AG10803 (cell line): ENCODE results near the gene EDC4.
"Not testable (repeated sequence)": the region's sequence is repeated elsewhere in the genome, so short reads cannot be mapped to it uniquely, and the experiment has no call there.

Source experiments
- DNase-seq: peaks from one replicate; pipeline ENCODE4 v3.0.0; 2010; ENCODE audit warnings: low read depth
- H3K4me3 ChIP-seq: 2 replicates; pipeline ENCODE4 v1.5.1; 2011; ENCODE audit warnings: mild to moderate bottlenecking, low read length, control low read depth
- TF ChIP-seq, protein P1 (sequence below): conservative IDR thresholded peaks from 2 replicates; pipeline ENCODE4 v1.5.1; 2011; ENCODE audit warnings: mild to moderate bottlenecking, low read length, control low read depth, inconsistent platforms

EDC4 gene

DNA sequence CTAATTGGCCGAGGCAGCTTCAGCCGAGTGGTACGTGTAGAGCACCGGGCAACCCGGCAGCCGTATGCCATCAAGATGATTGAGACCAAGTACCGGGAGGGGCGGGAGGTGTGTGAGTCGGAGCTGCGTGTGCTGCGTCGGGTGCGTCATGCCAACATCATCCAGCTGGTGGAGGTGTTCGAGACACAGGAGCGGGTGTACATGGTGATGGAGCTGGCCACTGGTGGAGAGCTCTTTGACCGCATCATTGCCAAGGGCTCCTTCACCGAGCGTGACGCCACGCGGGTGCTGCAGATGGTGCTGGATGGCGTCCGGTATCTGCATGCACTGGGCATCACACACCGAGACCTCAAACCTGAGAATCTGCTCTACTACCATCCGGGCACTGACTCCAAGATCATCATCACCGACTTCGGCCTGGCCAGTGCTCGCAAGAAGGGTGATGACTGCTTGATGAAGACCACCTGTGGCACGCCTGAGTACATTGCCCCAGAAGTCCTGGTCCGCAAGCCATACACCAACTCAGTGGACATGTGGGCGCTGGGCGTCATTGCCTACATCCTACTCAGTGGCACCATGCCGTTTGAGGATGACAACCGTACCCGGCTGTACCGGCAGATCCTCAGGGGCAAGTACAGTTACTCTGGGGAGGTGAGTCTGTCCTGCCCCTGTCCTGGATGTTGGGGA, 36.3 kb downstream of the EDC4 start:
- TF ChIP-seq, protein P1, sequence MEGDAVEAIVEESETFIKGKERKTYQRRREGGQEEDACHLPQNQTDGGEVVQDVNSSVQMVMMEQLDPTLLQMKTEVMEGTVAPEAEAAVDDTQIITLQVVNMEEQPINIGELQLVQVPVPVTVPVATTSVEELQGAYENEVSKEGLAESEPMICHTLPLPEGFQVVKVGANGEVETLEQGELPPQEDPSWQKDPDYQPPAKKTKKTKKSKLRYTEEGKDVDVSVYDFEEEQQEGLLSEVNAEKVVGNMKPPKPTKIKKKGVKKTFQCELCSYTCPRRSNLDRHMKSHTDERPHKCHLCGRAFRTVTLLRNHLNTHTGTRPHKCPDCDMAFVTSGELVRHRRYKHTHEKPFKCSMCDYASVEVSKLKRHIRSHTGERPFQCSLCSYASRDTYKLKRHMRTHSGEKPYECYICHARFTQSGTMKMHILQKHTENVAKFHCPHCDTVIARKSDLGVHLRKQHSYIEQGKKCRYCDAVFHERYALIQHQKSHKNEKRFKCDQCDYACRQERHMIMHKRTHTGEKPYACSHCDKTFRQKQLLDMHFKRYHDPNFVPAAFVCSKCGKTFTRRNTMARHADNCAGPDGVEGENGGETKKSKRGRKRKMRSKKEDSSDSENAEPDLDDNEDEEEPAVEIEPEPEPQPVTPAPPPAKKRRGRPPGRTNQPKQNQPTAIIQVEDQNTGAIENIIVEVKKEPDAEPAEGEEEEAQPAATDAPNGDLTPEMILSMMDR, result no peak
- DNase-seq, result no peak

DNA sequence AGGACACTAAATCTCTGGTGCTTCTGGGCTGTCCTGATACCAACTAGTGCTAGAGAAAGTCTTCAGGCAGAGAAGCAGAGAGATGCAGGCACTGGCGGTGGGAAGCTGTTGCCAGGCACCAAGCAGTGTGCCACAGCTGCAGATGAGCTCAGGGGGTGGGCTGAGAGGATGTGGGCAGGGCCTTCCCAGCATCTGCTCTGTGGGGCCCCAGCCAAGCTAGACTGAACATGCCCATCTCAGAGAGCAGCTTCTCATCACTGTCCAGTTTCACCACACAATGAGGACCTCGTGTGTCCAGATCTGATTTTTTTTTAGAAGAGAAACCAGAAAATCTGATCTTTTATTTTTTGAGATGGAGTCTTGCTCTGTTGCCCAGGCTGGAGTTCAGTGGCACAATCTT, 37.3 kb downstream of the EDC4 start:
- TF ChIP-seq, protein P1, result 0 out of 2 replicates have a peak, but pooled peaks have one; percentile 7
- no peak overlapping the region for H3K4me3 ChIP-seq
- DNase-seq, result peak; percentile 84

More for the DNA sequence above, 36.3 kb downstream of the EDC4 start:
- no peak overlapping the region for H3K4me3 ChIP-seq

GRCh38 chr16:67914758-67915495, 42.1 kb downstream of the EDC4 start:
- no peak overlapping the region for H3K4me3 ChIP-seq
- DNase-seq, result no peak
- TF ChIP-seq, protein P1, result no peak

GRCh38 chr16:67915496-67915769, 42.6 kb downstream of the EDC4 start:
- H3K4me3 ChIP-seq, DNase-seq: not testable (repeated sequence)

- TF ChIP-seq, protein P1, result no peak
- DNase-seq, result no peak
- no peak overlapping the region for H3K4me3 ChIP-seq
These were observed 43.2 kb downstream of the EDC4 start for GRCh38 chr16:67915831-67916723.

GRCh38 chr16:67917140-67917851, 44.4 kb downstream of the EDC4 start:
- TF ChIP-seq, protein P1, result no peak
- H3K4me3 ChIP-seq, result no peak overlapping the region
- peak; percentile 65 for DNase-seq

DNA sequence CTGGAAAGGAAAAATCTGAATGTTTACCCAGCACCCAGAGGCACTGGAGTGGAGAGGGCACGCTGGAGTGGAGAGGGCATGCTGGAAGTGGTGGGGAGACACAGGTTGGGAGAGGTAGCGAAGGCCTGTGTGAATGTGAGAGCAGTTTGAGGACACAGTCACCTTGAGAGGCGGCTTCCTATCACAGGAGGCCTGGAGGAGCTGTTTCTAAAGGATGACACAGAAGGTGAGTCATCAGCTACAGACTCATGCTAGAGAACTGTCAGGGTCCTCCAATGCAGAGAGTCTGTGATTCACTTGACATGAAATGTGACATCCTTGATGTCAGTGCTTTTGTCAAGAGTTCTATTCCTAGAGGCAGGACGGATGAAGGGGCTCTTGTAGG, 45.0 kb downstream of the EDC4 start:
- no peak overlapping the region for H3K4me3 ChIP-seq
- DNase-seq, result peak; percentile 73
- TF ChIP-seq, protein P1, result no peak
